Ramos (cell line): ENCODE measurements around the gene AXL.
"Not testable (repeated sequence)": the region's sequence is repeated elsewhere in the genome, so short reads cannot be mapped to it uniquely, and the experiment has no call there.

Experiments
- in situ Hi-C: fragments of 300-500 bp; cut with MboI; formaldehyde crosslinking; loops from one replicate; pipeline ENCODE4 v1.14.3; 2022; ENCODE audit warnings: low sequenced_read_pairs; ENCODE audit not compliant: unreplicated experiment

Gene AXL

GRCh38 chr19:41264581-41265394 lies 45.8 kb downstream of the AXL start:
- in situ Hi-C loops: no loop called here

- in situ Hi-C loops: no loop called here
Observed at GRCh38 chr19:41265395-41266153, 46.6 kb downstream of the AXL start.

GRCh38 chr19:41269055-41269454 lies 50.0 kb downstream of the AXL start:
- in situ Hi-C loops: no loop called here

GRCh38 chr19:41269571-41269970 lies 50.5 kb downstream of the AXL start:
- in situ Hi-C loops: no loop called here

- in situ Hi-C loops: no loop called here
Observed at GRCh38 chr19:41273076-41273475, 54.1 kb downstream of the AXL start.

GRCh38 chr19:41274802-41275201 lies 55.8 kb downstream of the AXL start:
- in situ Hi-C loops: no loop called here

- in situ Hi-C loops: no loop called here
Observed at GRCh38 chr19:41276231-41276630, 57.2 kb downstream of the AXL start.

- in situ Hi-C loops: no loop called here
Observed at GRCh38 chr19:41278478-41278877, 59.5 kb downstream of the AXL start.

- in situ Hi-C loops: no loop called here
Observed at GRCh38 chr19:41288673-41289530, 69.9 kb downstream of the AXL start.

GRCh38 chr19:41289814-41290213 lies 70.8 kb downstream of the AXL start:
- in situ Hi-C loops: not testable (repeated sequence)

- in situ Hi-C loops: no loop called here
Observed at GRCh38 chr19:41294393-41294792, 75.4 kb downstream of the AXL start.

GRCh38 chr19:41295499-41295898 lies 76.5 kb downstream of the AXL start:
- in situ Hi-C loops: no loop called here

GRCh38 chr19:41296433-41296871 lies 77.4 kb downstream of the AXL start:
- in situ Hi-C loops: no loop called here

GRCh38 chr19:41297628-41298347 lies 78.8 kb downstream of the AXL start:
- in situ Hi-C loops: no loop called here

- in situ Hi-C loops: no loop called here
Observed at GRCh38 chr19:41298348-41298964, 79.4 kb downstream of the AXL start.

- in situ Hi-C loops: no loop called here
Observed at GRCh38 chr19:41299046-41299754, 80.2 kb downstream of the AXL start.

GRCh38 chr19:41299755-41300089 lies 80.7 kb downstream of the AXL start:
- in situ Hi-C loops: no loop called here

GRCh38 chr19:41300555-41300954 lies 81.5 kb downstream of the AXL start:
- in situ Hi-C loops: no loop called here
